ENCODE data around the gene MAP2K5.

Gene MAP2K5

GRCh38 chr15:67641453-67641852 is 99.0 kb downstream of the MAP2K5 start:
- no peak for TF ChIP-seq EP300 (IDR thresholded peaks at IDR 0.05; ENCODE audit: borderline replicate concordance)
- TF ChIP-seq CEBPB (IDR thresholded peaks at IDR 0.05) = no peak
- no peak for TF ChIP-seq TCF12 (IDR thresholded peaks at IDR 0.05; ENCODE audit: low read depth)
- no peak for TF ChIP-seq CREB1 (IDR thresholded peaks at IDR 0.05; ENCODE audit: low read depth)
- no peak for TF ChIP-seq YY1 (IDR thresholded peaks at IDR 0.05; ENCODE audit: low read depth)
- TF ChIP-seq ZBTB7A (IDR thresholded peaks at IDR 0.05; ENCODE audit: low read depth) = no peak
- TF ChIP-seq USF1 (IDR thresholded peaks at IDR 0.05) = no peak
- no peak for TF ChIP-seq TEAD4 (IDR thresholded peaks at IDR 0.05)
- no peak for TF ChIP-seq FOXM1 (IDR thresholded peaks at IDR 0.05; ENCODE audit: borderline replicate concordance, low read depth)
- no peak for TF ChIP-seq REST (IDR thresholded peaks at IDR 0.05; ENCODE audit: low read depth)
- no peak for TF ChIP-seq EGR1 (IDR thresholded peaks at IDR 0.05)
- TF ChIP-seq NFIC (IDR thresholded peaks at IDR 0.05) = no peak
- TF ChIP-seq MAX (IDR thresholded peaks at IDR 0.05) = no peak
- no peak for TF ChIP-seq RAD21 (IDR thresholded peaks at IDR 0.05; ENCODE audit: low read depth)

GRCh38 chr15:67646847-67647246 is 104.3 kb downstream of the MAP2K5 start:
- TF ChIP-seq REST (IDR thresholded peaks at IDR 0.05; ENCODE audit: low read depth) = no peak

- TF ChIP-seq EGR1 (IDR thresholded peaks at IDR 0.05) (no peak), EP300 (IDR thresholded peaks at IDR 0.05; ENCODE audit: borderline replicate concordance) (no peak), CREB1 (IDR thresholded peaks at IDR 0.05; ENCODE audit: low read depth) (no peak), TEAD4 (IDR thresholded peaks at IDR 0.05) (no peak)
Measured at GRCh38 chr15:67652586-67652985, 110.1 kb downstream of the MAP2K5 start.

- TF ChIP-seq NFIC (IDR thresholded peaks at IDR 0.05) = no peak
- no peak for TF ChIP-seq CREB1 (IDR thresholded peaks at IDR 0.05; ENCODE audit: low read depth)
- no peak for TF ChIP-seq YY1 (IDR thresholded peaks at IDR 0.05; ENCODE audit: low read depth)
- TF ChIP-seq EP300 (IDR thresholded peaks at IDR 0.05; ENCODE audit: borderline replicate concordance) = no peak
- TF ChIP-seq RAD21 (IDR thresholded peaks at IDR 0.05; ENCODE audit: low read depth) = no peak
- TF ChIP-seq TCF12 (IDR thresholded peaks at IDR 0.05; ENCODE audit: low read depth) = no peak
- TF ChIP-seq ZBTB7A (IDR thresholded peaks at IDR 0.05; ENCODE audit: low read depth) = no peak
- no peak for TF ChIP-seq TEAD4 (IDR thresholded peaks at IDR 0.05)
- TF ChIP-seq FOXM1 (IDR thresholded peaks at IDR 0.05; ENCODE audit: borderline replicate concordance, low read depth) = no peak
- TF ChIP-seq TAF1 (IDR thresholded peaks at IDR 0.05; ENCODE audit: low read depth) = no peak
- no peak for TF ChIP-seq USF1 (IDR thresholded peaks at IDR 0.05)
- TF ChIP-seq MAX (IDR thresholded peaks at IDR 0.05) = no peak
- no peak for TF ChIP-seq EGR1 (IDR thresholded peaks at IDR 0.05)
- no peak for TF ChIP-seq REST (IDR thresholded peaks at IDR 0.05; ENCODE audit: low read depth)
Measured at GRCh38 chr15:67660446-67660845, 117.9 kb downstream of the MAP2K5 start.

GRCh38 chr15:67660874-67661606 is 118.5 kb downstream of the MAP2K5 start:
- TF ChIP-seq FOXM1 (IDR thresholded peaks at IDR 0.05; ENCODE audit: borderline replicate concordance, low read depth) = no peak
- no peak for TF ChIP-seq YY1 (IDR thresholded peaks at IDR 0.05; ENCODE audit: low read depth)
- no peak for TF ChIP-seq USF1 (IDR thresholded peaks at IDR 0.05)
- no peak for TF ChIP-seq TCF12 (IDR thresholded peaks at IDR 0.05; ENCODE audit: low read depth)
- no peak for TF ChIP-seq TEAD4 (IDR thresholded peaks at IDR 0.05)
- no peak for TF ChIP-seq CEBPB (IDR thresholded peaks at IDR 0.05)
- no peak for TF ChIP-seq ZBTB7A (IDR thresholded peaks at IDR 0.05; ENCODE audit: low read depth)
- TF ChIP-seq CREB1 (IDR thresholded peaks at IDR 0.05; ENCODE audit: low read depth) = no peak
- no peak for TF ChIP-seq EGR1 (IDR thresholded peaks at IDR 0.05)
- no peak for TF ChIP-seq NFIC (IDR thresholded peaks at IDR 0.05)
- no peak for TF ChIP-seq RAD21 (IDR thresholded peaks at IDR 0.05; ENCODE audit: low read depth)
- no peak for TF ChIP-seq EP300 (IDR thresholded peaks at IDR 0.05; ENCODE audit: borderline replicate concordance)
- no peak for TF ChIP-seq MAX (IDR thresholded peaks at IDR 0.05)
- TF ChIP-seq REST (IDR thresholded peaks at IDR 0.05; ENCODE audit: low read depth) = no peak
- no peak for TF ChIP-seq TAF1 (IDR thresholded peaks at IDR 0.05; ENCODE audit: low read depth)
